ENCODE results near the gene PFDN2.

PFDN2 gene

GRCh38 chr1:161051219-161051618 lies 66.6 kb downstream of the PFDN2 start:
- DNase-seq, result no peak

Data from femur (tissue), 1 donor.